Urinary bladder (tissue), 4 donors: ENCODE results near the gene CNTNAP2. TPM values are rescaled to one million over a fixed set of nuclear protein-coding genes. Genes with fewer than 3 reads are reported as not detected.
"Not testable (repeated sequence)": the region's sequence is repeated elsewhere in the genome, so short reads cannot be mapped to it uniquely, and the experiment has no call there.

Experiments used
- DNase-seq: peaks from one replicate; pipeline ENCODE4 v3.0.0-alpha.2; 2015; ENCODE audit errors: extremely low spot score
- H3K27ac ChIP-seq: one replicate; pipeline ENCODE4 v1.5.1; 2013; ENCODE audit warnings: low read depth, mild to moderate bottlenecking, moderate library complexity
- H3K36me3 ChIP-seq: one replicate; pipeline ENCODE4 v1.6.1; 2013; ENCODE audit warnings: mild to moderate bottlenecking, moderate library complexity; ENCODE audit not compliant: insufficient read depth
- H3K4me1 ChIP-seq: one replicate; pipeline ENCODE4 v1.6.1; 2013; ENCODE audit warnings: mild to moderate bottlenecking, moderate library complexity; ENCODE audit not compliant: insufficient read depth
- H3K4me3 ChIP-seq: one replicate; pipeline ENCODE4 v1.5.1; 2013; ENCODE audit warnings: low read depth, low read length
- WGBS: extraction: QIAGEN DNeasy Blood & Tissue Kit; methylation state at CpG from one replicate; pipeline ENCODE4 v1.1.7; 2013; 5-methylcytosine and 5-hydroxymethylcytosine counted together
- polyA plus RNA-seq: library from polyadenylated mRNA; stranded (reverse); fragments of 200-250 nt; gene quantifications from one replicate; pipeline ENCODE4 v1.2.3, GENCODE V29; 2013
- total RNA-seq: library from RNA; depleted of rRNA; stranded (reverse); fragments of >200 nt; gene quantifications from one replicate; pipeline ENCODE4 v1.2.3, GENCODE V29; 2014
- donor health status: healthy with polysubstance abuse.
- donor health status: healthy.

Gene CNTNAP2
- total and polyA plus RNA-seq, 2 donors, result 0.28 to 23.3 TPM

DNA sequence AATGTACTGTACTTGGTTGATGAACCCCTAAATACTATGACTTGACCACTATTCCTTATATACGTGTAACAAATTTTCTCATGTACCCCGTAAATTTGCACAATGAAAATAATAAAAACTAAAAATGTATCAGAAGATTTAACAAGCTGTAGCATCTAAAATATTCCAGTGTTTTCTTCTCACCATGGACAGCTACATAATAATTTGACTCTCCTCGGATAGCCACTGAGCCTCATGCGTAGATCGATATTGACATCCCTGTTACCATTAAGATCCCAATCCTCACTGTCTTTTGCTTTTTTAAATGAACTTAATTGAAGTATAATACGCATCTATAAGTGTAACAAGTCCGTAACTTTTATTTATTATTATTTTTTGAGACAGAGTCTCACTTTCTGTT, 2294.3 kb downstream of the CNTNAP2 start:
- H3K36me3 ChIP-seq, result no peaks in the 10 kb centered on the region
- no peak overlapping the region for H3K4me3 ChIP-seq
- no peak overlapping the region for H3K27ac ChIP-seq
- H3K4me1 ChIP-seq, result no peaks in the 10 kb centered on the region
- 80% methylated on average over 7 of the region's 7 CpGs for WGBS
- no peak for DNase-seq

DNA sequence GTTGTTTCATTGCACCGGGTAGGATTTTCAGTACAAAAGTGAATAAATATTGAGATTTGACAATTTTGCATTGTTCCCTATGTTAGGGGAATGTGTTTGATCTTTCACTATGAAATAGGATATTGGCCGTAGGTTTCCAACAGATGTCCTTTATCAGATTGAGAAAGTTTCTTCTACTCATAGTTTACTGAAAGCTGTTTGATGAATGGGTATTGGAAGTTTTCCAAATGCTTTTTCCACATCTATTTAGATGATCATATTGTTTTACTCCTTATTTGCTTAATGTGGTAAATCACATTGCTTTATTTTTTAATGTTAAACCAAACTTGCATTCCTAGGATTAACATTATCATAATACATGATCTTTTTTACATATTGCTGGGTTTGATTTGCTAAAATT, 2296.1 kb downstream of the CNTNAP2 start:
- no peaks in the 10 kb centered on the region for H3K4me1 ChIP-seq
- no peak overlapping the region for H3K4me3 ChIP-seq
- DNase-seq, result no peak
- H3K27ac ChIP-seq, result no peak overlapping the region
- whole genome bisulfite sequencing, result 34% methylated on average over 2 of the region's 2 CpGs
- no peaks in the 10 kb centered on the region for H3K36me3 ChIP-seq

- no peaks in the 10 kb centered on the region for H3K36me3 ChIP-seq
- no peaks in the 10 kb centered on the region for H3K4me1 ChIP-seq
Observed at GRCh38 chr7:148419856-148420832, 2303.5 kb downstream of the CNTNAP2 start.

DNA sequence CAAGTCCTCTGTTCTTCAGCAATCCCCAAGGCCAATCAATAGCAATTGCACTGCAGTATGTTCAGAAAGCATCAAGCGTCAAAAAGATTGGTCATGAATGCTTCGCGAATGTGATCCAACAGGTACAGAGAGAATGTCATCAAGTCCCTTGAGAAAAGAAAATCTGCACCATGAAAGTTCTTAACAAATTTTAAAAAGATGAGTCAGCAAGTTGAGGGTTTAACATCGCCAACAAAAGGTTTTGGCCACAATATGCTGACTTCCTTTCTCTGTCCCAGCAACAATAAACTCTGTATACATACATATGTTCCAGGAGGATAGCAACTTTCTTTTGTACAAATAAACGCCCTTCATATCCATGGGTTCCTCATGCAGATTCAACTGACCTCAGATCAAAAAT, 2305.4 kb downstream of the CNTNAP2 start:
- Histone ChIP-seq H3K4me3 (no peak overlapping the region), H3K36me3 (no peaks in the 10 kb centered on the region), H3K27ac (no peak overlapping the region), H3K4me1 (no peaks in the 10 kb centered on the region)
- 90% methylated on average over 5 of the region's 5 CpGs for WGBS
- DNase-seq, result no peak

More at GRCh38 chr7:148419856-148420832, 2303.5 kb downstream of the CNTNAP2 start:
- Histone ChIP-seq H3K27ac (no peak overlapping the region), H3K4me3 (no peak overlapping the region)
- 79% methylated on average over 11 of the region's 11 CpGs for WGBS
- DNase-seq, result no peak

- not testable (repeated sequence) for H3K36me3 ChIP-seq, H3K4me3 ChIP-seq, DNase-seq, H3K27ac ChIP-seq, H3K4me1 ChIP-seq
- WGBS, result 95% methylated on average over 24 of the region's 24 CpGs
Observed at GRCh38 chr7:148426393-148426792, 2309.8 kb downstream of the CNTNAP2 start.

GRCh38 chr7:148430690-148431089, 2314.1 kb downstream of the CNTNAP2 start:
- DNase-seq, H3K4me3 ChIP-seq, H3K27ac ChIP-seq, H3K36me3 ChIP-seq, H3K4me1 ChIP-seq: not testable (repeated sequence)
- WGBS, result 98% methylated on average over 3 of the region's 3 CpGs

DNA sequence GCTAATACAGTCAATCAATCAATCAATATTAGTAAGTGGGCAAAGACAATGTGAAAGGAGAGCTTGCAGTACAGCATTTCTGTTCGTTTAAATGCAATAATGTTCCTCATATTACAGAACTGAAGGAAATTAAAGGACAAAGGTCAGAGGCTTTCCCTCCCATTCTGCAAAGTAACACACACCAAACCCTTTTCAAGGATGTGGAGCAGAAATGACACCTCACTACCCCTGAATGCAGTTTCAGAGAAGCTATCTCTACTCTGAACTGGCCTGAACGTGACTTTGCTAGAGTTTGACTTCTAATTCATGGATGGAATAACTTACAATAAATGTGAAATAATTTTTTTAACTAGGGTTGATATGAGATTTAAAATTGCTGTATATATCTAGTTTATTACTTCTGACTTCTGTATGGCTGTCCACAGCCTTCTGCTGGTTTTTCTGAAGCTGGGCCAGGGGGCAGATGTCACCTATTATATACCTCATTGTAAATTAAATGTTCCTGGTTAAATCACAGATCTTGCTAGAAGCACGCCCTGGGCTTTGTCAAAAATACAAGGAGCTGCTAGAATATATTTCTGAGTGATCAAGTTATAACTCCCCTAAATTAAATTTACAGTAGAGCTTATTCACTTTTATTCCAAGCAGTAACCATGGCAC, 2317.1 kb downstream of the CNTNAP2 start:
- Histone ChIP-seq H3K4me1 (no peaks in the 10 kb centered on the region), H3K36me3 (no peaks in the 10 kb centered on the region), H3K4me3 (no peak overlapping the region), H3K27ac (no peak overlapping the region)
- 80% methylated on average over 3 of the region's 3 CpGs for WGBS
- DNase-seq, result no peak

DNA sequence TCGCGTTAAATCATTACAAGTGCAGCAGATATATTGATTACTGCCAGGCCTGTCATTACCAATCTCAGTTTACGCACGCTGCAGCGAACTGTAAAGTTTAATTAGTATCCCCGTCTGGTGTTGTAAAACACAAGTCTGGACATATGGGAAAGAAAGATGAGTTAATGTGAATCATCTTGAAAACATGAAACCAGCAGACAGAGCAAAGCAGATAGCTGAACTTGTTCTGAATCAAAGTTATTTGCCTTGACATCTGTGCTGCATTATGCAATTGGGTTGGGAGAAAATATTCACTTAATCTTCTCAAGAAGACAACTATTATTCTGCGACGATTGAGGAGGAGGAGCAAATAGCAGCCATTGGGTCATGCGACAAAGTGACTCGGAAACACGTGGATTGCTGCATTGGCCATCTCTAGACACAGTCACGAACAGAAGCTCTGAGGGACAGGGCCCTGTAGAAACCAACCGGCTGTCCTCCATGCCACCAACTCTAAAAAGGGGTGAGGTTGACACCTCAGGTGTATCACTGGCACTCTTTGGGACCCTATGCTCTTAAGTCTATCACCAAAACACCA, 2317.7 kb downstream of the CNTNAP2 start:
- DNase-seq, result peak; percentile 36
- Histone ChIP-seq H3K27ac (no peak overlapping the region), H3K4me1 (no peaks in the 10 kb centered on the region), H3K4me3 (no peak overlapping the region), H3K36me3 (no peaks in the 10 kb centered on the region)
- WGBS, result 65% methylated on average over 13 of the region's 13 CpGs

DNA sequence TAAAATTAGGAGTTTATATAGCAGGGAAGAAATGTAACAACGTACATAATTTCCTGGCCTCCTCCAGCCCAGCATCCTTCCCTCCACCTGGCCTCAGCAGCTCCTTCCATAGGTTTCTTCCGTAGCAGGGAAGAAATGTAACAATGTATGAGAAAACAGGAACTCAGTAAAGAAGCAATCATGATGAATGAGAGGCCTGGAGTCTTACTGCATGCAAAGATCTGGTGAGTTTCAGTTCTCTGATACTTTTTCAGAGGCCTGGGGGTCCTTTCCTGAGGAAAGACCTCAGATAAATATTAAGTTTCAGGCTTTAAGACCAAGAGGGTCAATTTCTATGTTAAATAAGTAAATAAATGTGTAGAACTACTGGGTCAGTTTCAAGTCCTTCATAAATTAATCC, 2318.3 kb downstream of the CNTNAP2 start:
- WGBS, result 71% methylated on average over 2 of the region's 2 CpGs
- H3K27ac ChIP-seq, result no peak overlapping the region
- no peak overlapping the region for H3K4me3 ChIP-seq
- no peak for DNase-seq
- H3K4me1 ChIP-seq, result no peaks in the 10 kb centered on the region
- H3K36me3 ChIP-seq, result no peaks in the 10 kb centered on the region

GRCh38 chr7:148435715-148436114, 2319.1 kb downstream of the CNTNAP2 start:
- 55% methylated on average over 6 of the region's 6 CpGs for WGBS
- no peaks in the 10 kb centered on the region for H3K4me1 ChIP-seq
- no peak for DNase-seq
- H3K4me3 ChIP-seq, result no peak overlapping the region
- no peaks in the 10 kb centered on the region for H3K36me3 ChIP-seq
- H3K27ac ChIP-seq, result no peak overlapping the region

DNA sequence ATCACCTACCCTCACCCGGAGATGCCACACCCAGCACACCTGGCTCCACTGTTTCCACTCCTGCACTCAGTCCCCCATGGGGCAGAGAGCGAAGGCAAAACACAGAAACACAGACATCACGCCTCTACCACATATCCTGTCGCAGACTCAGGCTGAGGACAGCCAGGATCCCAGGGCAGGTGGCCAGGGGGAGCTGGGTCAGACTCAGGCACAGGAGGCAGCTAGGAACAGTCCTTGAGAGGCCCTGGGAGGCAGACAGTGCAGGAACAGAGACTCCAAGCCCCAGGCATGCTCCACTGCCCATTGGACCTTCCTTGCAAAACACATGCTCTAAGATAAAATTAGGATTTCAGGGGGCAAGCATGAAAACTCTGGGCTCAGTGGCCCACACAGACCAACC, 2319.5 kb downstream of the CNTNAP2 start:
- no peaks in the 10 kb centered on the region for H3K4me1 ChIP-seq
- H3K4me3 ChIP-seq, result no peak overlapping the region
- DNase-seq, result no peak
- H3K36me3 ChIP-seq, result no peaks in the 10 kb centered on the region
- H3K27ac ChIP-seq, result no peak overlapping the region
- WGBS, result 90% methylated on average over 4 of the region's 4 CpGs

- Histone ChIP-seq H3K27ac (no peak overlapping the region), H3K4me3 (no peak overlapping the region), H3K36me3 (no peaks in the 10 kb centered on the region), H3K4me1 (no peaks in the 10 kb centered on the region)
- 77% methylated on average over 7 of the region's 7 CpGs for WGBS
- DNase-seq, result no peak
Observed at GRCh38 chr7:148436571-148436970, 2320.0 kb downstream of the CNTNAP2 start.

- no peak for DNase-seq
- WGBS, result 89% methylated on average over 4 of the region's 4 CpGs
- no peaks in the 10 kb centered on the region for H3K36me3 ChIP-seq
Observed at GRCh38 chr7:148437043-148437442, 2320.4 kb downstream of the CNTNAP2 start.

More at GRCh38 chr7:148437043-148437442, 2320.4 kb downstream of the CNTNAP2 start:
- Histone ChIP-seq H3K4me1 (no peaks in the 10 kb centered on the region), H3K27ac (no peak overlapping the region), H3K4me3 (no peak overlapping the region)
